Lower lobe of right lung (tissue), 2 donors: Measurements from ENCODE around the gene WNT2B. TPM values are rescaled to one million over a fixed set of nuclear protein-coding genes. Genes with fewer than 3 reads are reported as not detected.

Experiments used
- ATAC-seq, 2 donors: fragments of 200-7000 bp; cut with Tn5 transposase; one replicate each; pipeline ENCODE4 v1.9.1; 2020 to 2022; ENCODE audit warnings: mild to moderate bottlenecking in 2 of 2, moderate library complexity in 2 of 2
- DNase-seq: peaks from one replicate; pipeline ENCODE4 v3.0.0-alpha.2; 2020
- H3K27ac ChIP-seq: fragments of 200-600 bp; one replicate; pipeline ENCODE4 v1.8.0; 2022
- H3K27me3 ChIP-seq: fragments of 200-600 bp; one replicate; pipeline ENCODE4 v1.8.0; 2022; ENCODE audit warnings: low read depth
- H3K36me3 ChIP-seq: fragments of 200-600 bp; one replicate; pipeline ENCODE4 v1.8.0; 2022; ENCODE audit warnings: mild to moderate bottlenecking
- H3K4me1 ChIP-seq: fragments of 200-600 bp; one replicate; pipeline ENCODE4 v1.8.0; 2022
- H3K4me3 ChIP-seq: fragments of 200-600 bp; one replicate; pipeline ENCODE4 v1.8.0; 2022; ENCODE audit warnings: mild to moderate bottlenecking
- H3K9me3 ChIP-seq: fragments of 200-600 bp; one replicate; pipeline ENCODE4 v1.8.0; 2022
- CTCF ChIP-seq: fragments of 200-600 bp; IDR thresholded peaks from one replicate; pipeline ENCODE4 v1.8.0; 2022; ENCODE audit warnings: antibody characterized with exemption, mild to moderate bottlenecking
- intact Hi-C: fragments of 100-400 bp; cut with DNase I; formaldehyde crosslinking; loops from one replicate; pipeline ENCODE4 v1.11.0; 2022
- total RNA-seq: library from RNA; stranded (reverse); fragmentation: NEBNext Ultra II Directional; extraction: Animal tissue kit (Norgen Biotek cat#: 25700); gene quantifications from one replicate; pipeline ENCODE4 v1.2.1, GENCODE V29; 2021
- donor health status: DM: no; HTN: yes; CAD: no; lungs with severe emphysema.

WNT2B gene
- total RNA-seq, 1 donor from 2014 or later = 11.8 TPM

GRCh38 chr1:112549590-112549989, 40.8 kb downstream of the WNT2B start:
- ATAC-seq (peak in 1 of 2 donors; percentile 47), DNase-seq (no peak)
- Histone ChIP-seq H3K4me3 (no peak overlapping the region), H3K9me3 (no peaks in the 10 kb centered on the region), H3K27ac (no peak overlapping the region), H3K27me3 (no peaks in the 10 kb centered on the region), H3K36me3 (peaks cover 14% of the 10 kb centered on the region), H3K4me1 (no peaks in the 10 kb centered on the region)
- intact Hi-C loops = no loop called here
- no peak for TF ChIP-seq CTCF

GRCh38 chr1:112554411-112554810, 45.6 kb downstream of the WNT2B start:
- Histone ChIP-seq H3K9me3 (no peaks in the 10 kb centered on the region), H3K4me3 (no peak overlapping the region), H3K4me1 (no peaks in the 10 kb centered on the region), H3K27me3 (no peaks in the 10 kb centered on the region), H3K27ac (no peak overlapping the region), H3K36me3 (peaks cover 9% of the 10 kb centered on the region)
- no peak for ATAC-seq
- intact Hi-C loops = no loop called here
- DNase-seq = no peak
- TF ChIP-seq CTCF = no peak

GRCh38 chr1:112557385-112557784, 48.6 kb downstream of the WNT2B start:
- no peaks in the 10 kb centered on the region for H3K9me3 ChIP-seq
- peaks cover 14% of the 10 kb centered on the region for H3K36me3 ChIP-seq
- ATAC-seq (peak in 1 of 2 donors; percentile 31), DNase-seq (no peak)
- no peaks in the 10 kb centered on the region for H3K27me3 ChIP-seq
- no peak overlapping the region for H3K4me3 ChIP-seq
- H3K27ac ChIP-seq = no peak overlapping the region
- no peaks in the 10 kb centered on the region for H3K4me1 ChIP-seq
- intact Hi-C loops = no loop called here
- TF ChIP-seq CTCF = no peak

- Histone ChIP-seq H3K36me3 (peaks cover 14% of the 10 kb centered on the region), H3K4me1 (no peaks in the 10 kb centered on the region), H3K27me3 (no peaks in the 10 kb centered on the region), H3K27ac (no peak overlapping the region), H3K4me3 (no peak overlapping the region), H3K9me3 (no peaks in the 10 kb centered on the region)
- intact Hi-C loops = no loop called here
- DNase-seq (no peak), ATAC-seq (no peak)
- no peak for TF ChIP-seq CTCF
These were observed 49.9 kb downstream of the WNT2B start for GRCh38 chr1:112558634-112559033.

GRCh38 chr1:112563341-112563740, 54.6 kb downstream of the WNT2B start:
- Histone ChIP-seq H3K4me3 (no peak overlapping the region), H3K4me1 (no peaks in the 10 kb centered on the region), H3K9me3 (no peaks in the 10 kb centered on the region), H3K27me3 (no peaks in the 10 kb centered on the region), H3K27ac (no peak overlapping the region), H3K36me3 (peaks cover 14% of the 10 kb centered on the region)
- DNase-seq (no peak), ATAC-seq (no peak)
- no peak for TF ChIP-seq CTCF
- intact Hi-C loops = no loop called here

GRCh38 chr1:112564081-112564480, 55.3 kb downstream of the WNT2B start:
- Histone ChIP-seq H3K9me3 (no peaks in the 10 kb centered on the region), H3K4me1 (no peaks in the 10 kb centered on the region), H3K4me3 (no peak overlapping the region), H3K36me3 (peaks cover 17% of the 10 kb centered on the region), H3K27ac (no peak overlapping the region), H3K27me3 (no peaks in the 10 kb centered on the region)
- intact Hi-C loops = no loop called here
- TF ChIP-seq CTCF = no peak
- DNase-seq = no peak
- ATAC-seq = no peak
